GM13976 (cell line): ENCODE measurements around the gene MYO6.

Experiments used
- DNase-seq: peaks from one replicate; pipeline ENCODE4 v3.0.0; 2012; ENCODE audit warnings: low spot score
- in situ Hi-C: fragments of 300-500 bp; cut with MboI; formaldehyde crosslinking; loops from one replicate; pipeline ENCODE4 v1.12.0; 2022; ENCODE audit warnings: low sequenced_read_pairs, mixed read lengths, inconsistent platforms; ENCODE audit not compliant: unreplicated experiment
- TF ChIP-seq, protein P1 (sequence below): IDR thresholded peaks from 2 replicates; pipeline ENCODE4 v1.5.1; 2012; ENCODE audit warnings: borderline replicate concordance, mild to moderate bottlenecking; ENCODE audit not compliant: insufficient read depth; ENCODE audit errors: extremely low read depth, missing control alignments, control extremely low read depth

MYO6 gene

GRCh38 chr6:75800133-75800532 lies 51.1 kb downstream of the MYO6 start:
- in situ Hi-C loops: no loop called here
- no peak for DNase-seq
- TF ChIP-seq, protein P1, sequence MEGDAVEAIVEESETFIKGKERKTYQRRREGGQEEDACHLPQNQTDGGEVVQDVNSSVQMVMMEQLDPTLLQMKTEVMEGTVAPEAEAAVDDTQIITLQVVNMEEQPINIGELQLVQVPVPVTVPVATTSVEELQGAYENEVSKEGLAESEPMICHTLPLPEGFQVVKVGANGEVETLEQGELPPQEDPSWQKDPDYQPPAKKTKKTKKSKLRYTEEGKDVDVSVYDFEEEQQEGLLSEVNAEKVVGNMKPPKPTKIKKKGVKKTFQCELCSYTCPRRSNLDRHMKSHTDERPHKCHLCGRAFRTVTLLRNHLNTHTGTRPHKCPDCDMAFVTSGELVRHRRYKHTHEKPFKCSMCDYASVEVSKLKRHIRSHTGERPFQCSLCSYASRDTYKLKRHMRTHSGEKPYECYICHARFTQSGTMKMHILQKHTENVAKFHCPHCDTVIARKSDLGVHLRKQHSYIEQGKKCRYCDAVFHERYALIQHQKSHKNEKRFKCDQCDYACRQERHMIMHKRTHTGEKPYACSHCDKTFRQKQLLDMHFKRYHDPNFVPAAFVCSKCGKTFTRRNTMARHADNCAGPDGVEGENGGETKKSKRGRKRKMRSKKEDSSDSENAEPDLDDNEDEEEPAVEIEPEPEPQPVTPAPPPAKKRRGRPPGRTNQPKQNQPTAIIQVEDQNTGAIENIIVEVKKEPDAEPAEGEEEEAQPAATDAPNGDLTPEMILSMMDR: no peak

- DNase-seq: no peak
- TF ChIP-seq, protein P1: no peak
- in situ Hi-C loops: no loop called here
Measured at GRCh38 chr6:75800708-75801505, 51.9 kb downstream of the MYO6 start.

- TF ChIP-seq, protein P1: no peak
- no peak for DNase-seq
- in situ Hi-C loops: no loop called here
Measured at GRCh38 chr6:75802366-75802765, 53.3 kb downstream of the MYO6 start.

- in situ Hi-C loops: no loop called here
- TF ChIP-seq, protein P1: no peak
- DNase-seq: no peak
Measured at GRCh38 chr6:75808507-75808906, 59.5 kb downstream of the MYO6 start.

DNA sequence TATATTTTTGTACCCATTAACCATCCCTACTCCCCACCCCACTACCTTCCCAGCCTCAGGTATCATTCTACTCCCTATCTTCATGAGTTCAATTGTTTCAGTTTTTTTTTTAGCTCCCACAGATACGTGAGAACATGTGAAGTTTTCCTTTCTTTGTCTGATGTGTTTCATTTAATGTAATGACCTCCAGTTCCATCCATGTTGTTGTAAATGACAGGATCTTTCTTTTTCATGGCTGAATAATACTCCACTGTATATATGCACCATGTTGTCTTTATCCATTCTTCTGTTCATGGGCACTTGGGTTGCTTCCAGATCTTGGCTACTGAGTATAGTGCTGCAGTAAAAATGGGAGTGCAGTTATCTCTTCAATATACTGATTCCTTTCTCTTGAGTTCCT lies 63.5 kb downstream of the MYO6 start:
- TF ChIP-seq, protein P1: no peak
- in situ Hi-C loops: no loop called here
- no peak for DNase-seq

DNA sequence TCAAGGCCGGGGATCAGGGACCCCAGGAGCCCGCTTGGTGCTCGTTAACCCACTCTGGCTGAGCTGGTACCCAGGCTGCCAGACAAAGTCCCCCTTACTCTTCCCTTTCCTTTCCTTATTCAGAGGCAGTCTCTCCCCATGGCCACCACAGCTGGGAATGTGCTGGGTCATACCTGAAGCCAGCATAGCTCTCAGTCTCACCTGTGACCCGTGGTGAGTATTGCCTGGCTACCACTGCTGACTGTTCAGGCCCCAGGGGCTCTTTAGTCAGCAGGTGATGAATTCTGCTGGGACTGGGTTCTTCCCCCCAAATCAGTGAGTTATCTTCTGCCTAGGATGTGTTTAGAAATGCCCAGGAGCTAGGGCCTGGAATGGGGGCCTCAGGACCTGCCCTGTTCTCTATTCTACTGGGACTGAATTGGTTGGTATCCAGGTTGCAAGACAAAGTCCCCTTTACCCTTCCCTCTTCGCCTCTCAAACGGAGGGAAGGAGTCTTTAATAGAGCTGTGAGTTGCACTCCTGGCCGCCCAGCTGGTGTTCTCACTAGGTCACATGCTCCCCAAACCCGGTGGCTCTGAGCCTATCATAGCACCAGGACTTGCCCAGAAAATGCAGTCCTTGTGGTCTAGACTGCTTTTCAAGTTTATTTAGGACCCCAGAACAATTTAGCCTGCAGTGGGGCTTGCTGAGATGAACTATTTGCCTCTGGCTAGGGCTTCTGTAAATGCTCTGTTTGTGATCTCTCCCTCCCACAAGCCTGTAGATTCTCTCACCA lies 64.6 kb downstream of the MYO6 start:
- in situ Hi-C loops: no loop called here
- no peak for DNase-seq
- TF ChIP-seq, protein P1: no peak
